ENCODE measurements around the gene BUB1.

DNA sequence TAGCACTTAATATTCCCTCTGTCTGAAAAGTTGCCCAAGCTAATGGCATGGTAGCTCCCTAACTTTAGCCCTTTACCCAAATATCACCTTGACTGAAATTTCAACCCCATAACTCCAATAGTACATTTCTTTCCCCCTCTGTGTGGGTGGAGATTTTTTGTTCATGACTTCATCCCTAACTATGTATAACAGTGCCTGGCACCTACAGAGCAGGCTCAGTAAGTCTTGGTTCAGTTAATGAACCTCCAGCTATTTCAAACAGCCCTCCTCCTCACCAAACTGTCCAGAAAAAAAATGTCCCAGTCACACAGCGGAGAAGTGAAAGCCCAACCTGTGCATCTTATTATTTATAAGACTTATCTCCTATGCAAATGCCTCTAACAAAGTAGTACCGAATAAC, 18.6 kb downstream of the BUB1 start:
- TF ChIP-seq, protein P1, sequence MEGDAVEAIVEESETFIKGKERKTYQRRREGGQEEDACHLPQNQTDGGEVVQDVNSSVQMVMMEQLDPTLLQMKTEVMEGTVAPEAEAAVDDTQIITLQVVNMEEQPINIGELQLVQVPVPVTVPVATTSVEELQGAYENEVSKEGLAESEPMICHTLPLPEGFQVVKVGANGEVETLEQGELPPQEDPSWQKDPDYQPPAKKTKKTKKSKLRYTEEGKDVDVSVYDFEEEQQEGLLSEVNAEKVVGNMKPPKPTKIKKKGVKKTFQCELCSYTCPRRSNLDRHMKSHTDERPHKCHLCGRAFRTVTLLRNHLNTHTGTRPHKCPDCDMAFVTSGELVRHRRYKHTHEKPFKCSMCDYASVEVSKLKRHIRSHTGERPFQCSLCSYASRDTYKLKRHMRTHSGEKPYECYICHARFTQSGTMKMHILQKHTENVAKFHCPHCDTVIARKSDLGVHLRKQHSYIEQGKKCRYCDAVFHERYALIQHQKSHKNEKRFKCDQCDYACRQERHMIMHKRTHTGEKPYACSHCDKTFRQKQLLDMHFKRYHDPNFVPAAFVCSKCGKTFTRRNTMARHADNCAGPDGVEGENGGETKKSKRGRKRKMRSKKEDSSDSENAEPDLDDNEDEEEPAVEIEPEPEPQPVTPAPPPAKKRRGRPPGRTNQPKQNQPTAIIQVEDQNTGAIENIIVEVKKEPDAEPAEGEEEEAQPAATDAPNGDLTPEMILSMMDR (conservative IDR thresholded peaks at IDR 0.05 in 1 of 2, IDR thresholded peaks at IDR 0.05 in 1 of 2; ENCODE audit: low read depth in 1 of 2, low read length in 2 of 2) = no peak
- no peak for TF ChIP-seq EZH2 (IDR thresholded peaks at IDR 0.05; ENCODE audit: low read length, missing control alignments)
